ENCODE data around the gene GALM.
"Not testable (repeated sequence)": the region's sequence is repeated elsewhere in the genome, so short reads cannot be mapped to it uniquely, and the experiment has no call there.

Gene GALM

GRCh38 chr2:38650012-38650411 is 15.9 kb upstream of the GALM start:
- no peak for DNase-seq

- no peak for DNase-seq
Observed at GRCh38 chr2:38650717-38651116, 15.2 kb upstream of the GALM start.

GRCh38 chr2:38652431-38653273 is 13.3 kb upstream of the GALM start:
- DNase-seq = no peak

DNA sequence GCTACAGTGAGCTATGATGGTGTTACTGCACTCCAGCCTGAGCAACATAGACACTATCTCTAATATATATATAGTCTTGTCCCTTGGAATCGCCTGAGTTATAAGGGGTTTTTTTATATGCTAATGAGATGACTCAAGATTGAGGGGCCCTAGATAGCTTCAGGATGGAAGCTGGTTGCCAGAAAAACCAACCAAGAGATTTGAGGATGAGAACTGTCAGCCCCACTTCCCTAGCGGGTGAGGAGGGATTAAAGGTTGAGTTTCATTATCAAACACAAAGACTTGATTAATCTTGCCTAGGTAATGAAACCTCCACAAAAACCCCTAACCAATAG is 12.6 kb upstream of the GALM start:
- DNase-seq = no peak

DNA sequence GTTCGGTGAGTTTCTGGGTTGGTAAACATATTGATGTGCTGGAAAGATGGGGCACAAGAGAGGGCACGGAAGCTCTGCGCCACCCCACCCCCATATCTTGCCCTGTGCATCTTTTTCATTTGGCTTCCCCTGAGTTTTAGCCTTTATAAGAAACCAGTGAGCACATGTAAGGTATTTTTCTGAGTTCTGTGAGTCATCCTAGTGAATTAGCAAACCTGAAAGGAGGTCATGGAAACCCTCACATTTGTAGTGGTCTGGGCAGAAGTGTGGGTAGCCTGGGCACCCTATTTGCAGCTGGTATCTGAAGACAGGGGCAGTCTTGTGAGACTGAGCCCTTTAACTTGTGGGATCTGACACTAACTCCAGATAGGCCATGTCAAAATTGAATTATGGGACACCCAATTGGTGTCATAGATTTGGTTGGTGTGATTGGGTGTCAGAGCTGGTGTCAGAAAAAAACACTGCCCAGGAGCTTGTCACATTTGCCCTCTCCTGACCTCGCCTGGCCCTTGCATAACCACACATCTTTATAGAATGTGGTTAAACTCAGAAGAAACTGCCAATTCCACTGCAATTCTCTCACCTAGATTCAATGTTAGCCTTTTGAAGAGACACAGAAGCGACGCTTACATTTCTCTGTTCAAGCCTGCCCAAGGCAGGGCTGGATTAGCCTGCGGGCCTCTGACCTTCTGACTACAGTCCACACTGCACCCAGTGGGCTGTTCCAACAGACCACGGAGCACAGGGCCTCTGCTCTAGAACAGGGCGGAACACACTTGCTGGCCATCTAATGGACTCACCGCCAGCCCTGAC is 12.0 kb upstream of the GALM start:
- no peak for DNase-seq

DNA sequence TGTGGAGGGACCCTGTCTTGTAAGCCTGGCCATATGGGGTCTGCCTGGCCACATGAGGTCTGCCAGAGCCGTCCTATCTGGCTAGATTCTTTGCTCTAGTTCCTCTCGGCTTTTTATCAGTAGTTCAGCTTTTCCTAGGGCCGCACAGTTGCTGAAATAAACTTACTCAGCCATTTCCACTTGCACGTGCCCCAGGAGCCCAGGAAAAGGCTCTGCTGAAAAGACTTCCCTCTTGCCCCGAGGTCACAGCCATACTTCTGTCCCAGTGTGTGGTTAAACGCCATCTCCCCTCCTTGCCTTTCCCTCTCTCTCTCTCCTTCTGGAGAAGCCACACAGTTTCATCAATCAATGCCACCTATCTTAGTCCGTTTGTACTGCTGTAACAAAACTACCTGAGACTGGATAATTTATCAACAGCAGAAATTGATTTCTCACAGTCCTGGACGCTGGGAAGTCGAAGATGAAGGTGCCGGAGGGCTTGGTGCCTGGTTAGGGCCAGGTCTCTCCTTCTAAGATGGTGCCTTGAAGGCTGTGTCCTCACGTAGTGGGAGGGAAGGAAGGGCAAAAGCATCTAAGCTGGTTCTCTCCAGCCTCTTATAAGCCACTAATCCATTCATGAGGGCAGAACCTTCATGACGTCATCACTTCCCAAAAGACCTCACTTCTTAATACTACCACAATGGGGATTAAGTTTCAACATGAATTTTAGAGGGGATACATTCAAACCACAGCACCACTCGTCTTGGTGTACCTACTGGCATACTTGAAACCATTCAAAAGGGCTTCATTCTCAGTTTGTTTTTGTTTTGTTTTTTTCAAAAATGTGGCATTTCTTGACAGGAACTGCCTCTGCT is 11.2 kb upstream of the GALM start:
- no peak for DNase-seq

GRCh38 chr2:38655441-38655840 is 10.5 kb upstream of the GALM start:
- DNase-seq = no peak

- DNase-seq = no peak
Observed at GRCh38 chr2:38656866-38657480, 8.9 kb upstream of the GALM start.

- no peak for DNase-seq
Observed at GRCh38 chr2:38658613-38659012, 7.3 kb upstream of the GALM start.

- no peak for DNase-seq
Observed at GRCh38 chr2:38659115-38659514, 6.8 kb upstream of the GALM start.

DNA sequence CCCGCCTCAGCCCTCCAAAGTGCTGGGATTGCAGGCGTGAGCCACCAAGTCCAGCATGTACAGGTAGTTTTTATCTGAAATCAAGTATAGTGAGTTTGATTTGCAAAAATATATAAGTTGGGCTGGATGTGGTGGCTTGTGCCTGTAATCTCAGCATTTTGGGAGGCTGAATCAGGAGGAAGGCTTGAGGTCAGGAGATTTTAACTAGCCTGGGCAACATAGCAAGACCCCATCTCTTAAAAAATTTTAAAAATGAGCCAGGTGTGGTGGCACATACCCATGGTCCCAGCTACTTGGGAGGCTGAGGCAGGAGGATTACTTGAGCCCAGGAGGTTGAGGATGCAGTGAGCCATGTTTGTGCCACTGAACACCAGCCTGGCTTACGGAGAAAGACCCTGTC is 5.6 kb upstream of the GALM start:
- DNase-seq = no peak

DNA sequence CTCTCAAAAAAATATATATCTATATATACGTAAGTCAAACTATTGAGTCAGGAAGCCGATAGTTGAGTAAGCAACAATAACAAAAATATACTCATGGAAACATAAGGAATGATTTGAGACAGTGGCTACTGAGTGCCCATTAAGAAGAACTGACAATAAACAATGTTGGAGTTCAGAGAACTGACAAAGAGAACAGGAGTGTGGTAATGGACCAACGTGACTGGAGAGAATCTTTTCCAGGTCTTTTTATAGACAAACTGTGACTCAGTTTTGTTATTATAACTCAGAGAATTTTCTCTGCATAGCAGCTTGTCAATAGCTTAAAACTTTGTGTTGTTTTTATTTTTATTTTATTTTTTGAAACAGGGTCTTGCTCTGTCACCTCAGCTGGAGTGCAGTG is 4.6 kb upstream of the GALM start:
- no peak for DNase-seq

GRCh38 chr2:38666556-38666910 is 619 bp downstream of the GALM start:
- DNase-seq = no peak

DNA sequence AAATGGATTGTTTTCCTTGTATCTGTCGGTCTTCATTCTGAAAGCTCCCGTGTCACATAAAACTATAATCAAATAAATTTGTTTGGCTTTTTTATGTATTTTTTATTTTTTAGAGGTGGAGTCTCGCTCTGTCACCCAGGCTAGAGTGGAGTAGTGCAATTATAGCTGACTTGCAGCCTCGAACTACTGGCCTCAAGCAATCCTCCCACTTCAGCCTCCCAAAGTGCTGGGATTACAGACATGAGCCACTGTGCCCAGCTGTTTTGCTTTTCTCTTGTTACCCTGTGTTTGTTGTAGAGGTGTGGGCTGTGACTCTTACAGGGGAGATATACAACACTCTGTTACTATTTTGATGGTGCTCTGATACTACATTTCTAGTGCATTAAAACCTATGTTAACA is 2.2 kb downstream of the GALM start:
- no peak for DNase-seq

- no peak for DNase-seq
Observed at GRCh38 chr2:38668779-38669479, 3.0 kb downstream of the GALM start.

- DNase-seq = no peak
Observed at GRCh38 chr2:38671303-38671702, 5.4 kb downstream of the GALM start.

GRCh38 chr2:38671946-38672345 is 6.0 kb downstream of the GALM start:
- no peak for DNase-seq

- DNase-seq = no peak
Observed at GRCh38 chr2:38672445-38673391, 6.8 kb downstream of the GALM start.

DNA sequence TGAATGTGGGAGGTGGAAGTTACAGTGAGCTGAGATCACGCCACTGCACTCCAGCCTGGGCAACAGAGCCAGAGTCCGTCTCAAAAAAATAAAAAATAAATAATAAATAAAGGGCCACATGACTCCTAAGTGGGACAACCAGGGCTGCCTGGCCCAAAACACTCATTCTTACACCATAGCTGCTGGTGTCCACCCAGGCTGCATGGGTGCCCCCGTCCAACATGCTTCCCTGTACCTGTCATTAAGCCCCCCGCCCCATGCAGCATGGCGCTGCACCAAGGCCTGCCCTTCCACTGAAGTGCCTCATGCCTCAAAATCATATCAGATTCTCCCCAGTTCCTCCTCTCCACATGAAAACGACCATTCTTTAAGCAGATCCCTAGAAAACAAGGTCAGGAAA is 10.8 kb downstream of the GALM start:
- DNase-seq = no peak

- not testable (repeated sequence) for DNase-seq
Observed at GRCh38 chr2:38680868-38681267, 15.0 kb downstream of the GALM start.

- no peak for DNase-seq
Observed at GRCh38 chr2:38682008-38682575, 16.2 kb downstream of the GALM start.

All from NCI-H1417 treated with DMSO at 0.1 percent for 48 hours (cell line).